Heart left ventricle (tissue), 13 donors: ENCODE data around the gene ZSCAN26.

Experiments
- POLR2A ChIP-seq, 2 donors: fragments of 450-650 bp; IDR thresholded peaks; one replicate each; pipeline ENCODE4 v1.6.1; 2017; ENCODE audit warnings: antibody characterized with exemption in 2 of 2, mild to moderate bottlenecking in 2 of 2, moderate library complexity in 2 of 2
- TF ChIP-seq, protein P1 (sequence below), 12 donors: fragments of 200-600 bp; sonication (generic) in 4 of 12; IDR thresholded peaks; one replicate each; pipeline versions ENCODE4 v1.5.0 to v1.8.0; 2018 to 2022; ENCODE audit warnings: antibody characterized with exemption in 12 of 12, mild to moderate bottlenecking in 5 of 12
- donor health status: ischemic (EF 13 %, LVEDD 7.1; RV severe dilation, severe dysfunction).
- donor health status: DM: no; HTN: yes; CAD: no.
- donor health status: DM: no; HTN: no; CAD: no.
- donor health status: ischemic (EF 25% LVEDD 6.9; RV normal size, moderate dysfunction).
- donor health status: ischemic (EF 25% LVEDD 5.7; RV mildly dilated, moderate dysfunction).
- donor health status: ischemic (EF 35%, LVEDD 5.7; RV mildly dilated, moderate dysfunction).
- donor health status: nonischemic (EF 11% LVEDD 7.7; RV severe dilation, severe dysfunction).
- donor health status: DM: yes; HTN: yes; CAD: no.
- donor health status: PGD.
- donor health status: ischemic (EF 29% LVEDD 5.4; RV normal size, mild dysfunction).
- donor health status: nonischemic (EF 23%, LVEDD 6.1; RV moderate dilation, normal function).

DNA sequence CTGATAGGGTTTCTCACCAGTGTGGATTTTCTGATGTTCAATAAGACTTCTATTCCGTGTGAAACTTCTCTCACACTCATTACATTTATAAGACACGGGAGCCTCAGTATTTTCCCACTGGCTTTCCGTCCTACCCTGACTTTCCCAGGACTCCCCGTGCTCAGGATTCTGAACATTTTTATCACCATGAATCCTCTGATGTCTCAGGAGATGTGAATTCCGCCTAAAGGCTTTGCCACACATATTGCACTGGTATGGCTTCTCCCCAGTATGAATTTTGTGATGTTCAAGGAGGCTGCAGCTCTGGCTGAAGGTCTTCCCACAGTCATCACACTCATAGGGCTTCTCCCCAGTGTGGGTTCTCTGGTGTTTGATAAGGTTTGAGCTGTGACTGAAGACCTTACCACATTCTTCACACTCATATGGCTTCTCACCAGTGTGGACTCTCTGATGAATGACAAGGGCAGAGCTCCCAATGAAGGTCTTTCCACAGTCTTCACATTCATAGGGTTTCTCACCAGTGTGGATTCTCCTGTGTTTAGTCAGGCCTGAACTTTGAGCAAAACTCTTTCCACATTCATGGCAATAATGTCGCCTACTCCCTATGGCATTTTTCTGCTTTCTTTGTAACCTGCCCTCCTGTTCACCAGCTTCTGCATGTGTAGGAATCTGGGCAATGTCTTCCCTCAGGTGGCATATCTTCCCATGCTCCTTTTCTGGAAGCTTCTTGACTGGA, 21.6 kb upstream of the ZSCAN26 start:
- TF ChIP-seq, protein P1, sequence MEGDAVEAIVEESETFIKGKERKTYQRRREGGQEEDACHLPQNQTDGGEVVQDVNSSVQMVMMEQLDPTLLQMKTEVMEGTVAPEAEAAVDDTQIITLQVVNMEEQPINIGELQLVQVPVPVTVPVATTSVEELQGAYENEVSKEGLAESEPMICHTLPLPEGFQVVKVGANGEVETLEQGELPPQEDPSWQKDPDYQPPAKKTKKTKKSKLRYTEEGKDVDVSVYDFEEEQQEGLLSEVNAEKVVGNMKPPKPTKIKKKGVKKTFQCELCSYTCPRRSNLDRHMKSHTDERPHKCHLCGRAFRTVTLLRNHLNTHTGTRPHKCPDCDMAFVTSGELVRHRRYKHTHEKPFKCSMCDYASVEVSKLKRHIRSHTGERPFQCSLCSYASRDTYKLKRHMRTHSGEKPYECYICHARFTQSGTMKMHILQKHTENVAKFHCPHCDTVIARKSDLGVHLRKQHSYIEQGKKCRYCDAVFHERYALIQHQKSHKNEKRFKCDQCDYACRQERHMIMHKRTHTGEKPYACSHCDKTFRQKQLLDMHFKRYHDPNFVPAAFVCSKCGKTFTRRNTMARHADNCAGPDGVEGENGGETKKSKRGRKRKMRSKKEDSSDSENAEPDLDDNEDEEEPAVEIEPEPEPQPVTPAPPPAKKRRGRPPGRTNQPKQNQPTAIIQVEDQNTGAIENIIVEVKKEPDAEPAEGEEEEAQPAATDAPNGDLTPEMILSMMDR (IDR thresholded peaks at IDR 0.05) = no peak
- no peak for TF ChIP-seq POLR2A (IDR thresholded peaks at IDR 0.05)
